ENCODE data around the gene ERICH6.

Gene ERICH6

DNA sequence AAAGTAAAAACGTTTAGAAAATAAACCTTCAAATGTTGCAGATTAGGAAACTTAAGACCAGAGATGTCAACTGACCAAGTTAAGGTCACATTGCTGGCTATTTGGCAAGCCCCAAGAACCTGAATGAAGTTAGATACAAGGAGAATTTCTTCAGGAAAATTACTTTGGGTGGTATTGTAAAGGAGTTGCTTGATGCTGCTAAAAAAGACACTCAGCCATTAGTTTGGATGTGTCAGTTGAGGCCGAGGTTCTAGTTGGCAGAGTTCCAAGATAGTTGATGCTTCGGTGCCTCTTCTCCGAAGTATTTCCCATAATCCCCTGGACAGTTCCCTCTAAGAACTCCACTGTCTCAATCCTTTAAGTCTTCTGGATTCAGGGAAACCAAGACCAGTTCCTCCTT is 35.0 kb upstream of the ERICH6 start:
- Histone ChIP-seq H3K4me1 (ENCODE audit: low read depth, poor library complexity, severe bottlenecking) (peaks cover 37% of the 10 kb centered on the region), H3K36me3 (ENCODE audit: insufficient read depth) (no peaks in the 10 kb centered on the region), H3K27me3 (ENCODE audit: insufficient read depth, low read depth) (no peaks in the 10 kb centered on the region), H3K4me3 (IDR thresholded peaks at IDR 0.05; ENCODE audit: insufficient read depth, low read depth, low read length) (no peak overlapping the region), H3K27ac (no peak overlapping the region; the same call in 1 of the 2 replicates), H3K4me2 (peak overlapping the region; percentile 16; the same call in 1 of the 2 replicates), H3K9ac (no peak overlapping the region), H4K20me1 (ENCODE audit: insufficient read depth) (peaks cover 4% of the 10 kb centered on the region; the same call in 1 of the 2 replicates), H2AFZ (ENCODE audit: low read depth) (no peak overlapping the region), H3K79me2 (ENCODE audit: insufficient read depth, low read depth) (peaks cover 23% of the 10 kb centered on the region; the same call in 1 of the 2 replicates)
- TF ChIP-seq, protein P1, sequence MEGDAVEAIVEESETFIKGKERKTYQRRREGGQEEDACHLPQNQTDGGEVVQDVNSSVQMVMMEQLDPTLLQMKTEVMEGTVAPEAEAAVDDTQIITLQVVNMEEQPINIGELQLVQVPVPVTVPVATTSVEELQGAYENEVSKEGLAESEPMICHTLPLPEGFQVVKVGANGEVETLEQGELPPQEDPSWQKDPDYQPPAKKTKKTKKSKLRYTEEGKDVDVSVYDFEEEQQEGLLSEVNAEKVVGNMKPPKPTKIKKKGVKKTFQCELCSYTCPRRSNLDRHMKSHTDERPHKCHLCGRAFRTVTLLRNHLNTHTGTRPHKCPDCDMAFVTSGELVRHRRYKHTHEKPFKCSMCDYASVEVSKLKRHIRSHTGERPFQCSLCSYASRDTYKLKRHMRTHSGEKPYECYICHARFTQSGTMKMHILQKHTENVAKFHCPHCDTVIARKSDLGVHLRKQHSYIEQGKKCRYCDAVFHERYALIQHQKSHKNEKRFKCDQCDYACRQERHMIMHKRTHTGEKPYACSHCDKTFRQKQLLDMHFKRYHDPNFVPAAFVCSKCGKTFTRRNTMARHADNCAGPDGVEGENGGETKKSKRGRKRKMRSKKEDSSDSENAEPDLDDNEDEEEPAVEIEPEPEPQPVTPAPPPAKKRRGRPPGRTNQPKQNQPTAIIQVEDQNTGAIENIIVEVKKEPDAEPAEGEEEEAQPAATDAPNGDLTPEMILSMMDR (conservative IDR thresholded peaks at IDR 0.05; ENCODE audit: low read depth, low read length), result no peak

DNA sequence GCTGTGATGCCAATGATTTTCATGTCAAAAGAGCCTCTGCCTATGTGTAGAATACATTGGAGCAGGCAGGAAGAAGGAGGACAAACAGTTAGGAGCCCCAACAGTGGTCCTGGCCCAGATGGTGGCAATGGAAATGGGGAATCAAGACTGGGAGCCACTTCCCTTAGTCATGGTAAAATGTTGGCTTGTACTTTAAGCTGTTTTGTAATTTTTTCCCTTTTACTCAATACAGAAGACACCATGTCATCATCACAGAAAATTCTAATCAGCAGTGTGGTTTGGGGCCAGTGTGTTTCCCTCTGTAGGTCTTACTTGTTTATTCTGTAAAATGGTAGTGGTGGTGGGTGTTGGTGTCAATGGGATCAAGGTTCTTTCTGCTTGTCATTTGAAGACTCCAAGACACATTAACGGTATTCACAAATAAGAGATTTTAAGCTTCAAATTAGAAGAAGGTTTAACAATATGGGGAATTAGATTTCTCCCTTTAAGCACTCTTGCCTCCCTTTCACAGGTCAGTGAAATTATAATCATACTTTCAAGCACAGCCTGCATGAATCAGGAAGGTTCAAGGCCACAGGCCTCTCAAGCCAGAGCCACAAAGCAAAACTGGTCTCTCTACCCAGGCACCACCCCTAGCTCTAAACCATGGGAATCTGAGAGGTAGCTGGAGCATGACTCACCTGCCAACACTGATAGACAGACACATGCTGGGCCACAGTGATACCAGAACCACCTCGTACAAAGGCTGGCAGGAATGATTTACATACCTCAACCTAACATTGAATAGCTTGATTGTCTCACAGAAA is 34.4 kb upstream of the ERICH6 start:
- H3K27me3 ChIP-seq (ENCODE audit: insufficient read depth, low read depth), result no peaks in the 10 kb centered on the region
- no peaks in the 10 kb centered on the region for H4K20me1 ChIP-seq (ENCODE audit: insufficient read depth)
- H3K27ac ChIP-seq, result no peak overlapping the region; the same call in 1 of the 2 replicates
- no peak overlapping the region for H3K4me3 ChIP-seq (IDR thresholded peaks at IDR 0.05; ENCODE audit: insufficient read depth, low read depth, low read length)
- TF ChIP-seq, protein P1 (conservative IDR thresholded peaks at IDR 0.05; ENCODE audit: low read depth, low read length), result no peak
- no peaks in the 10 kb centered on the region for H3K36me3 ChIP-seq (ENCODE audit: insufficient read depth)
- peaks cover 37% of the 10 kb centered on the region for H3K4me1 ChIP-seq (ENCODE audit: low read depth, poor library complexity, severe bottlenecking)
- H3K4me2 ChIP-seq, result peak overlapping the region; percentile 16; the same call in 1 of the 2 replicates
- no peak overlapping the region for H3K9ac ChIP-seq
- peaks cover 17% of the 10 kb centered on the region; the same call in 1 of the 2 replicates for H3K79me2 ChIP-seq (ENCODE audit: insufficient read depth, low read depth)
- no peak overlapping the region for H2AFZ ChIP-seq (ENCODE audit: low read depth)

DNA sequence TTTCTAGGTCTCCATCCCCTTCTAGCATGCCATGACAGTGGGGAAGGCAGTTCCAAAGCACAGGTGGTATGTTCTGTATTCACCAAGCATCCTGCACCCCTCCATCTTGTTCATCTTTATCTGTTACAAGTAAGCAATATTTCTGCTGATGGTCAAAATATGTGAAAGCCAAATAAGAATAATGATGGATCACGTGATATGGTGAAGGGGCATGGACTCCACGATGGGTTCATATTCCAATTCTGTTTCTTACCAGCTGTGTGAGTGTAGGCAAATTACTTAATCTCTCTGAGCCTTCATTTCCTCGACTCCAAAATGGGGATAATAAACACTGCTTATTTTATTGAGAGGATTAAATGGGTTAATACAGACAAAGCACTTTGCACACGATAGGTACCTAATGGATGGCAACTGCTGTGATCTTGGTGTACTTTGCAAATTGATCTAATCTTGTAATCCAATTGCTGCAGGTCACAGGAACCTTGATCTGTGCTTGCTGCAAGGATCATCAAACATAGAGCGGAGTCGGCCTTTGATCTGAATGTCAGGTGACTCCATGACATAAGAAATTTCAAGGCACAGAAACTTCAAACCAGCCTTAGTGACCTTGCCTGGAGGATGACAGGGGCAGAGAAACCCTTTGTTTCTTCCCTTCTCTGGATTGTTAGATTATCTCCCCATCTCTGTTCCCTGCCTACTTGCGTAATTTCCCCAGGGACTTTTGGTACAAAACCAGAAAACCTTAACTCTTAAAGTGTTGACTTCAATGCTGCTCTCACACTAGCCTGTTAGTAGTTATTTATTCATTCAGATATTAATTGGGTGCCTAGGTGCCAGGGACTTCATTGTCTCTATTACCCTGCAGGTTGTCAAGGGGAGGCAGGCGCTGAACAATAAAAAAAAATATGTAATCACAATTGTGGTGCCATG is 33.4 kb upstream of the ERICH6 start:
- H4K20me1 ChIP-seq (ENCODE audit: insufficient read depth), result no peaks in the 10 kb centered on the region
- H3K36me3 ChIP-seq (ENCODE audit: insufficient read depth), result no peaks in the 10 kb centered on the region
- H3K9ac ChIP-seq, result no peak overlapping the region
- H3K27ac ChIP-seq, result no peak overlapping the region
- no peak overlapping the region for H3K4me2 ChIP-seq
- no peak overlapping the region for H3K4me3 ChIP-seq (IDR thresholded peaks at IDR 0.05; ENCODE audit: insufficient read depth, low read depth, low read length)
- TF ChIP-seq, protein P1 (conservative IDR thresholded peaks at IDR 0.05; ENCODE audit: low read depth, low read length), result no peak
- no peaks in the 10 kb centered on the region for H3K27me3 ChIP-seq (ENCODE audit: insufficient read depth, low read depth)
- peaks cover 37% of the 10 kb centered on the region for H3K4me1 ChIP-seq (ENCODE audit: low read depth, poor library complexity, severe bottlenecking)
- no peak overlapping the region for H2AFZ ChIP-seq (ENCODE audit: low read depth)
- 0 out of 2 replicates have a peak, but pooled peaks cover 8% of the 10 kb centered on the region for H3K79me2 ChIP-seq (ENCODE audit: insufficient read depth, low read depth)

DNA sequence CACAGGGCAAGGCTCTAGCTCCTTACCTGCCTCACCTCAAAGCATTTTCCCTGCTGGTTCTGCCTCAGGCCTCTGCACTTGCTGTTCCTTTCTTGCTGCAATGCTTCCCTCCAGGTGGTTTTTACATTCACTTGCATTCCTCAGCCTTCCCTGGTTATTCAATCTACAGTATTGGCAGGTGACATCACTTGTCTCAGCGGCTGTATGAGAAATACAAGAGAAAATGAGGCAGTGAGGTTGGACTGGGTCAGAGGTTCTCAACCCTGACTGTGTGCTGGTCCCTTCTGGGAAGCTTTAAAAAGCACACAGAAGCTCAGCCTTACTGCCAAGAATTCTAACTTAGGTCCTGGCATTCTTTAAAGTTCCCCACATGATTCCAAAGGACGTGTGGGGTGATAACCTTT is 32.6 kb upstream of the ERICH6 start:
- H3K79me2 ChIP-seq (ENCODE audit: insufficient read depth, low read depth), result 0 out of 2 replicates have a peak, but pooled peaks cover 6% of the 10 kb centered on the region
- H3K4me2 ChIP-seq, result no peak overlapping the region
- H4K20me1 ChIP-seq (ENCODE audit: insufficient read depth), result no peaks in the 10 kb centered on the region
- peaks cover 37% of the 10 kb centered on the region for H3K4me1 ChIP-seq (ENCODE audit: low read depth, poor library complexity, severe bottlenecking)
- no peak overlapping the region for H3K27ac ChIP-seq
- no peak overlapping the region for H3K9ac ChIP-seq
- H3K36me3 ChIP-seq (ENCODE audit: insufficient read depth), result no peaks in the 10 kb centered on the region
- no peak overlapping the region for H2AFZ ChIP-seq (ENCODE audit: low read depth)
- no peaks in the 10 kb centered on the region for H3K27me3 ChIP-seq (ENCODE audit: insufficient read depth, low read depth)
- TF ChIP-seq, protein P1 (conservative IDR thresholded peaks at IDR 0.05; ENCODE audit: low read depth, low read length), result no peak
- H3K4me3 ChIP-seq (IDR thresholded peaks at IDR 0.05; ENCODE audit: insufficient read depth, low read depth, low read length), result no peak overlapping the region

Data from KMS-11 (cell line).